Panc1 (cell line): ENCODE data around the gene XYLT1. TPM values are rescaled to one million over a fixed set of nuclear protein-coding genes. Genes with fewer than 3 reads are reported as not detected.

ENCODE experiments used
- ATAC-seq: fragments of 200-7000 bp; cut with Tn5 transposase; 2 replicates; pipeline ENCODE4 v1.9.1; 2020; ENCODE audit warnings: mild to moderate bottlenecking, moderate library complexity
- BruUV-seq: library from RNA; stranded (reverse); fragments of 400-500 nt; replicated peaks from 2 replicates; lab custom pipeline; 2021; lab: Mats Ljungman, UMichigan
- CTCF ChIA-PET: fragments of 300-600 bp; sonication (Branson Sonifier 250); formaldehyde crosslinking; loops from one replicate; lab custom pipeline; 2022; ENCODE audit warnings: antibody characterized with exemption; lab: Charles Lee
- POLR2A ChIA-PET: fragments of 300-600 bp; sonication (Branson Sonifier 250); formaldehyde crosslinking; loops from one replicate; lab custom pipeline; 2022; ENCODE audit warnings: antibody characterized with exemption; lab: Charles Lee
- DNase-seq: peaks from one replicate; pipeline ENCODE4 v3.0.0-alpha.2; 2010; ENCODE audit warnings: low read depth, low spot score
- H3K27ac ChIP-seq: 2 replicates; pipeline ENCODE4 v1.5.1; 2011; ENCODE audit warnings: mild to moderate bottlenecking, low read length, inconsistent platforms
- H3K27me3 ChIP-seq: fragments of 200-500 bp; sonication (Bioruptor generic); 2 replicates; pipeline ENCODE4 v1.6.0; 2014; ENCODE audit warnings: low read length, inconsistent platforms; ENCODE audit not compliant: control insufficient read depth, insufficient read depth
- H3K36me3 ChIP-seq: fragments of 200-500 bp; sonication (Bioruptor generic); 2 replicates; pipeline ENCODE4 v1.5.1; 2014; ENCODE audit warnings: inconsistent platforms, mild to moderate bottlenecking, low read length, moderate library complexity; ENCODE audit not compliant: control insufficient read depth, insufficient read depth
- H3K4me1 ChIP-seq: 2 replicates; pipeline ENCODE4 v1.5.1; 2011; ENCODE audit warnings: inconsistent platforms, mild to moderate bottlenecking, low read length, moderate library complexity; ENCODE audit not compliant: control insufficient read depth, insufficient read depth
- H3K4me3 ChIP-seq, 2 experiments: 2 replicates each; pipeline ENCODE4 v1.5.1; 2011 to 2012; ENCODE audit warnings: low read depth in 2 of 2, low read length in 2 of 2, mild to moderate bottlenecking in 2 of 2, inconsistent platforms in 1 of 2, moderate library complexity in 1 of 2
- H3K9me3 ChIP-seq: fragments of 200-500 bp; sonication (Bioruptor generic); 2 replicates; pipeline ENCODE4 v1.5.1; 2014; ENCODE audit warnings: low read depth, mild to moderate bottlenecking, inconsistent platforms, low read length, moderate library complexity; ENCODE audit not compliant: control insufficient read depth, insufficient read depth
- CTCF ChIP-seq: fragments of 450-650 bp; IDR thresholded peaks from 2 replicates; pipeline ENCODE4 v1.5.1; 2017; ENCODE audit warnings: mild to moderate bottlenecking
- POLR2AphosphoS5 ChIP-seq: IDR thresholded peaks from 2 replicates; pipeline ENCODE4 v1.6.1; 2012; ENCODE audit warnings: mild to moderate bottlenecking, low read depth, low read length, moderate library complexity
- REST ChIP-seq, 2 experiments: IDR thresholded peaks; 2 replicates each; pipeline ENCODE4 v1.6.1; 2011 to 2012; ENCODE audit warnings: low read depth in 2 of 2, control low read depth in 1 of 2, low read length in 1 of 2, mild to moderate bottlenecking in 1 of 2, moderate library complexity in 1 of 2; ENCODE audit not compliant: insufficient read depth in 1 of 2
- SIN3A ChIP-seq: IDR thresholded peaks from 2 replicates; pipeline ENCODE4 v1.6.1; 2012; ENCODE audit warnings: low read depth, mild to moderate bottlenecking, low read length, moderate library complexity, borderline replicate concordance; ENCODE audit not compliant: insufficient read depth
- TCF7L2 ChIP-seq: IDR thresholded peaks from 2 replicates; pipeline ENCODE4 v1.6.1; 2011; ENCODE audit warnings: mild to moderate bottlenecking, low read depth, low read length, inconsistent platforms
- in situ Hi-C: cut with HindIII; loops from 2 replicates; pipeline ENCODE4 v1.10.0; 2016; ENCODE audit warnings: low sequenced_read_pairs, low pct_unique_long_range_greater_than_20kb
- intact Hi-C: fragments of 100-400 bp; cut with micrococcal nuclease; formaldehyde crosslinking; loops from one replicate; pipeline ENCODE4 v1.10.0; 2022; ENCODE audit not compliant: unreplicated experiment
- total RNA-seq: library from RNA; stranded (reverse); gene quantifications from one replicate; pipeline ENCODE4 v1.2.1, GENCODE V29; 2021; ENCODE audit not compliant: unreplicated experiment

Gene XYLT1
- total RNA-seq, 1 experiment from 2014 or later = 0.62 TPM

DNA sequence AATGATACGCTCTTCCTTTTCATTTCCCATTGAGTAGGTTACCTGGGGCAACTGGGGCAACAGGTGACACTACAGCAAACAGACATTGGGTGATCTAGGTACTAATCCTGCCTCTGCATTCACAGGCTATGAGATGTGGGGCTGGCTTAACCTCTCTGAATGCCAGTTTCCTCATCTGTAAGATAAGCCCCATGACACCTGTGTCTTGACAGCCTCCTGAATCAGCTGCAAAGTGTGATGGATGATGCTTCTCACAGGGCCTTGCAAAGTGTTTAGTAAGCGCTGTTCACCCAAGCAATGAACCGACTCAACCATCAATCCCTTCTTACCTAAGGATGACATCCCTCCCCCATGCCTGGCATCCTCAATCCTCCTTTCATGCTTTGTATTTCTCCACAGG, 322.8 kb downstream of the XYLT1 start:
- in situ Hi-C loops (no loop called here), intact Hi-C loops (no loop called here)
- no peaks in the 10 kb centered on the region for H3K36me3 ChIP-seq
- BruUV-seq = no TSS peak
- DNase-seq (no peak), ATAC-seq (no peak)
- H3K27ac ChIP-seq = no peak overlapping the region
- no peak overlapping the region for H3K4me3 ChIP-seq
- no peaks in the 10 kb centered on the region for H3K4me1 ChIP-seq
- CTCF ChIA-PET = no interaction called here
- POLR2A ChIA-PET = no interaction called here
- TF ChIP-seq POLR2AphosphoS5 (no peak), SIN3A (no peak), CTCF (no peak), REST (IDR thresholded peaks at IDR 0.05; ENCODE audit: insufficient read depth in 1 of 2, low read depth in 2 of 2, low read length in 1 of 2) (no peak), TCF7L2 (no peak)
- H3K9me3 ChIP-seq = no peaks in the 10 kb centered on the region
- no peaks in the 10 kb centered on the region for H3K27me3 ChIP-seq

GRCh38 chr16:17145029-17145428, 325.7 kb downstream of the XYLT1 start:
- no peaks in the 10 kb centered on the region for H3K9me3 ChIP-seq
- no peaks in the 10 kb centered on the region for H3K4me1 ChIP-seq
- BruUV-seq = no TSS peak
- in situ Hi-C loops (no loop called here), intact Hi-C loops (no loop called here)
- no peaks in the 10 kb centered on the region for H3K36me3 ChIP-seq
- DNase-seq (no peak), ATAC-seq (no peak)
- no peak for TF ChIP-seq TCF7L2
- no peak for TF ChIP-seq REST (IDR thresholded peaks at IDR 0.05; ENCODE audit: insufficient read depth in 1 of 2, low read depth in 2 of 2, low read length in 1 of 2)
- H3K27me3 ChIP-seq = no peaks in the 10 kb centered on the region
- H3K4me3 ChIP-seq = no peak overlapping the region
- H3K27ac ChIP-seq = no peak overlapping the region
- POLR2A ChIA-PET = no interaction called here
- CTCF ChIA-PET = no interaction called here
